Measurements from ENCODE around the gene SRSF3. TPM values are rescaled to one million over a fixed set of nuclear protein-coding genes. Genes with fewer than 3 reads are reported as not detected.

The SRSF3 gene
- total and polyA plus RNA-seq, 9 of the 15 experiments (the other 6 are each of a cell fraction or from before 2014, with no cell fraction given), result 337 to 1,200 (median 518) TPM

GRCh38 chr6:36546920-36547645, 47.1 kb upstream of the SRSF3 start, which contains the start of gene STK38 (continued):
- TF ChIP-seq CEBPZ (IDR thresholded peaks at IDR 0.05; ENCODE audit: borderline replicate concordance, low read depth, low read length), result no peak
- no peak for TF ChIP-seq ZNF431 (CRISPR knock-in tag; IDR thresholded peaks at IDR 0.05)
- TF ChIP-seq ETV6 (IDR thresholded peaks at IDR 0.05; ENCODE audit: borderline replicate concordance in 1 of 2, low read depth in 2 of 2, low read length in 1 of 2), result no peak
- 0 out of 2 replicates have a peak, but pooled peaks have one; percentile 26 for TF ChIP-seq ETV6 (CRISPR knock-in tag; IDR thresholded peaks at IDR 0.05; ENCODE audit: borderline replicate concordance)
- TF ChIP-seq ZNF347 (CRISPR knock-in tag; IDR thresholded peaks at IDR 0.05; ENCODE audit: low read depth), result no peak
- no peak for TF ChIP-seq ZNF124 (CRISPR knock-in tag; IDR thresholded peaks at IDR 0.05)
- TF ChIP-seq ZSCAN29 (IDR thresholded peaks at IDR 0.05), result no peak; the same call in 1 of the 2 replicates
- TF ChIP-seq AFF4 (CRISPR knock-in tag; IDR thresholded peaks at IDR 0.05), result 0 out of 2 replicates have a peak, but pooled peaks have one; percentile 47
- no peak for TF ChIP-seq CBX5 (IDR thresholded peaks at IDR 0.05; ENCODE audit: borderline replicate concordance, low read depth)
- TF ChIP-seq RBM39 (optimal IDR thresholded peaks at IDR 0.05; ENCODE audit: low read depth, low read length), result no peak
- TF ChIP-seq SMARCC2 (IDR thresholded peaks at IDR 0.05; ENCODE audit: low read depth), result 0 out of 2 replicates have a peak, but pooled peaks have one; percentile 56
- TF ChIP-seq E4F1 (CRISPR knock-in tag; IDR thresholded peaks at IDR 0.05; ENCODE audit: borderline replicate concordance), result no peak
- no peak for TF ChIP-seq RFX1 (IDR thresholded peaks at IDR 0.05)
- TF ChIP-seq MXD1 (CRISPR knock-in tag; IDR thresholded peaks at IDR 0.05; ENCODE audit: borderline replicate concordance, poor library complexity, severe bottlenecking), result no peak
- TF ChIP-seq NR4A1 (CRISPR knock-in tag; IDR thresholded peaks at IDR 0.05), result no peak; the same call in 1 of the 2 replicates
- TF ChIP-seq NR4A1 (tag; IDR thresholded peaks at IDR 0.05), result no peak
